Choroid plexus epithelial cell (primary cell): Measurements from ENCODE around the gene LINGO4.

Experiments
- DNase-seq: peaks from one replicate; pipeline ENCODE4 v3.0.0-alpha.2; 2010; ENCODE audit warnings: low read depth
- H3K4me3 ChIP-seq: 2 replicates; pipeline ENCODE4 v1.5.1; 2011; ENCODE audit warnings: low read depth, mild to moderate bottlenecking, control low read depth, low read length, moderate library complexity
- TF ChIP-seq, protein P1 (sequence below): conservative IDR thresholded peaks from 2 replicates; pipeline ENCODE4 v1.5.1; 2011; ENCODE audit warnings: low read depth, mild to moderate bottlenecking, control low read depth, inconsistent platforms, low read length, moderate library complexity

Gene LINGO4

DNA sequence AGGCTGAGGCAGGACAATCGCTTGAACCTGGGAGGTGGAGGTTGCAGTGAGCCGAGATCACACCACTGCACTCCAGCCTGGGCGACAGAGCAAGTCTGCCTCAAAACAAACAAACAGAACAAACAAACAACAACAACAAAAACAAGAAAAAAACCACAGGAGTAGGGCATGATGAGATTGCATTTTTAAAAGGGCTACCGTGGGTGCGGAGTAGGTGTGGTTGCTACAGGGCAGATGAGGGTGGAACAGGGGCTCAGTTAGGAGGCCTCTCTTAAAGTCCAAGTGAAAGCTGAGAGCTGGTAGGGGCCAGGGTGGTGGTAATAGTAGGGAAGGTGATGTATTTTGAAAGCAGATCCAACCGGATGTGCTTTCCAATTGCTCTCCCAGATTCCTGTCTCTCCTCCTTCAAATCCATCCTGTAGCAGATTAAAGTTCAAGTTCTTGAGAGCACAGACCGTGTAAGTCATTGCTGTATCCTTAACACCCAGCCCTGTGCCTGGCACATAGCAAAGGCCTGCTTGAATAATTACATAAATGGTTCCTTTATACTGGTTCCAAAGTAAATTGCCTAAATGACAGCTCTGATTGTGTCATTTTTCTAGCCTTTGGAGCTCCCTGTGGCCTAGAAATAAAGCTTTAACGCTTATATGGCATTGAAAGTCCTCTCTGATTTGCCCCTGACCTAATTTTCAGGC lies 4.2 kb upstream of the LINGO4 start:
- DNase-seq: no peak
- no peak overlapping the region for H3K4me3 ChIP-seq
- TF ChIP-seq, protein P1, sequence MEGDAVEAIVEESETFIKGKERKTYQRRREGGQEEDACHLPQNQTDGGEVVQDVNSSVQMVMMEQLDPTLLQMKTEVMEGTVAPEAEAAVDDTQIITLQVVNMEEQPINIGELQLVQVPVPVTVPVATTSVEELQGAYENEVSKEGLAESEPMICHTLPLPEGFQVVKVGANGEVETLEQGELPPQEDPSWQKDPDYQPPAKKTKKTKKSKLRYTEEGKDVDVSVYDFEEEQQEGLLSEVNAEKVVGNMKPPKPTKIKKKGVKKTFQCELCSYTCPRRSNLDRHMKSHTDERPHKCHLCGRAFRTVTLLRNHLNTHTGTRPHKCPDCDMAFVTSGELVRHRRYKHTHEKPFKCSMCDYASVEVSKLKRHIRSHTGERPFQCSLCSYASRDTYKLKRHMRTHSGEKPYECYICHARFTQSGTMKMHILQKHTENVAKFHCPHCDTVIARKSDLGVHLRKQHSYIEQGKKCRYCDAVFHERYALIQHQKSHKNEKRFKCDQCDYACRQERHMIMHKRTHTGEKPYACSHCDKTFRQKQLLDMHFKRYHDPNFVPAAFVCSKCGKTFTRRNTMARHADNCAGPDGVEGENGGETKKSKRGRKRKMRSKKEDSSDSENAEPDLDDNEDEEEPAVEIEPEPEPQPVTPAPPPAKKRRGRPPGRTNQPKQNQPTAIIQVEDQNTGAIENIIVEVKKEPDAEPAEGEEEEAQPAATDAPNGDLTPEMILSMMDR: no peak

DNA sequence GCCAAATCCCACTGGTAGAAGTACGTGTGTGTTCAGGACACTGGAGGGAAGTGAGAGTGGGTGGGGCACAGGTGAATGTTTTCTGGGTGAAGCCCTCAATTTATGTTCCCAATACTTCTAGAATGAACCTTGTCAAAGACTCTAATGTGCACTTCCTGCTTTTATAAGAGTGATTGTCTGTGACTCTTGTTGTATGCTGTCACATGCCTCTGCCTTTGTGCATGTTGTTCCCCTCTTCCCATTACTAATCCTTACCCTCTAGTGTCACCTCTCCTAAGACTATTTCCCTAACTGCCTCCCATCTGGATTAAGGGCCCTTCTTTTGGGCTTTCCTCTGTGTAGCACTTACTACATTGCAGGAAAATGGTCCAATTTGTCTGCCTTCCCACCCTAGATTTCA lies 2.5 kb upstream of the LINGO4 start:
- TF ChIP-seq, protein P1: no peak
- no peak overlapping the region for H3K4me3 ChIP-seq
- DNase-seq: no peak

DNA sequence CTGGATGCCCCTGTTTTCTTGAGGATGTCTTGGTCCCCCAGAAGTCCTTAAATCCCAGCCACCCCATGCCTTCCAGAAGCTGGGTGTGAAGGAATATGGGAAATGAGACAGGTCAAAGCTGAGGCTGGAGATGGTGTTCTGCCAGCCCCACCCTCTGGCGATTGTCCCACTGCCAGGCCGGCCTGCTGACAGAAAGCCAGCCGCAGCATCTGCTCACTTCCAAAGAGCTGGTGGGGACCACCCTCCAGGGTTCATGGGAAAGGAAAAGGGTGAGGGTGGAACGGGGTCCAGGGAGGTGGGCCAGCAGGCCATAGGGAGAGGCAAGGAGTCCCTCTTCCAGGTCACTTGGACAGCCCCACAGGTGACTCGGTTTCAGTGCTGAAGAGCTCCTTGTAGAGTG lies 1.9 kb upstream of the LINGO4 start:
- TF ChIP-seq, protein P1: no peak
- no peak overlapping the region for H3K4me3 ChIP-seq
- DNase-seq: no peak

DNA sequence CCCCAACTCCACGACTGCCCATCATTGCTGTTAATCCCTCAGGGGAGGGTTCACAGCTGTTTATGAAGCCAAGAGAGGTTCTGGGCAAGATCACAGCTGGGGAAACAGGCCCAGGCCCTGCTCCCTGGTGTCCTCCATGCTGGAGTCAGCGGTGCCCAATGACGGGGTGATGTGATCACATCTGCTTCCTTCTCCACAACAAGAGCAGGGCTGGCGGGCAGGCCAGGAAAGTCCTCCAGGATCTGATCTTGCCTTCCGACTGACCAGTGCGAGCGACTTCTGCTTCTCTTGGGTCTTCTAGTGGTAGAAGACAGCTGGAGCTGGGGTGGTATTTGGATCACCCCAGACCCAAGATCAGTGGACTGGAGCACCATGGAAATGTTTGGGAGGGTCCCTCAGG lies 951 bp upstream of the LINGO4 start:
- TF ChIP-seq, protein P1: no peak
- no peak for DNase-seq
- no peak overlapping the region for H3K4me3 ChIP-seq

DNA sequence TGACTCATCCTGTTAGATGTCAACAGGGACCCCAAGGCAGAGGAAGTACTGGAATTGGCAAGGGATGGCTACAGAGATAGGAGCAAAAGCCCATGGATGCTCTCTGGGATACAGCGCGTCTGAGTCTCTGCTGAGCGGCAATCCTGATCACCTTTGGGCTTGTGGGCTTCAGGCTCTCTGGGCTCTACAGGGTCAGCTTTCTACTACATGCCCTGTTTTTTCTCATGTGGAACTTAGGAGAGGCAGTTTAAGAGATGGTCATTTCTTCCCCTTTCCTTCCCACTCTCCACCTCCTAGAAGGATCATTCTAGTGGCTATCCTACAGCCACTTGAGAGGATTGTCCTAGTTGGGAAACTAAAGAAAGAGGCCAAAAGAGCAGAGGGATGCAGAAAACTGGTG lies 1.3 kb downstream of the LINGO4 start:
- TF ChIP-seq, protein P1: no peak
- H3K4me3 ChIP-seq: no peak overlapping the region

DNA sequence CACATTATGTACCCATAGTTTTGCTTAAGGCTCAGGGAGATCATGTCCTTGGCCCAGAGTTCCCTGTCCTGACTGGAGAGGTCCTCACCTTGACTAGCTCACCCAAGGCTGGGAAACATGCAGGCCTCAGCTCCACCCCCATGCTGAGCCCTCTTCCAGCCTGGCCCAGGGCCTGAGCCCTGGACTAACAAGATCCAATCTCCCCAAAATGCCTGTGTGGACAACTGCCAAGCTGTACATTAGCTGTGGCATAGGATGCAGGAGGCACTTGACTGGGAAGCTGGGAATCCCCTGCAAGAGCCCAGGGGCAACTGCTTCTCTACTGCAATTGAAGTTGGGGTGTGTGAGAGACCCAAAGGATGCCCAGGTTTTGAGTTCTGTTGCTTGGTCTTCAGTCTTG lies 2.1 kb downstream of the LINGO4 start:
- no peak for DNase-seq
- TF ChIP-seq, protein P1: no peak
- no peak overlapping the region for H3K4me3 ChIP-seq

More for the DNA sequence above, 1.3 kb downstream of the LINGO4 start:
- no peak for DNase-seq

DNA sequence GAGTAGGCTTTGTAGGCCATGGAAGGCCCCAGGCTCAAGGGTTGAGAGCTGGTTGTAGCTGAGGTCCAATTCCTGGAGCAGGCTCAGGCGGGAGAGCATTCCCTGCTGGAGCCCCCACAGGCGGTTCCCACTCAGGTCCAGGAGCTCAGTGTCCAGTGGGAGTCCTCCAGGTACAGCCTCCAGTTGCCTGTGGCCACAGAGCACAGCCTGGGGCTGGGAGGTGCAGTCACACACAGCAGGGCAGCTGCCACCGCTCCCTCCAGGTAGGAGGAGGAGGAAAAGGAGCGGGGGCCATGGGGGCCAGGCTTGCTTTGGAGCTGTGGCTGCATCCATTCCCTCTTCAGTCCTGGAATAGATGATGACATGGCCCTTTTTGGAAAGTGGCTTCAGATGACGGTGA lies 2.8 kb downstream of the LINGO4 start:
- H3K4me3 ChIP-seq: no peak overlapping the region
- TF ChIP-seq, protein P1: no peak
- DNase-seq: no peak
